Measurements from ENCODE around the gene COX8A.
"Not testable (repeated sequence)": the region's sequence is repeated elsewhere in the genome, so short reads cannot be mapped to it uniquely, and the experiment has no call there.

The COX8A gene

GRCh38 chr11:63970902-63971301, 3.5 kb upstream of the COX8A start:
- no peak for DNase-seq

GRCh38 chr11:63973912-63974258, 535 bp upstream of the COX8A start:
- DNase-seq, result not testable (repeated sequence)

- no peak for DNase-seq
Measured at GRCh38 chr11:63978551-63979239, 4.3 kb downstream of the COX8A start.

DNA sequence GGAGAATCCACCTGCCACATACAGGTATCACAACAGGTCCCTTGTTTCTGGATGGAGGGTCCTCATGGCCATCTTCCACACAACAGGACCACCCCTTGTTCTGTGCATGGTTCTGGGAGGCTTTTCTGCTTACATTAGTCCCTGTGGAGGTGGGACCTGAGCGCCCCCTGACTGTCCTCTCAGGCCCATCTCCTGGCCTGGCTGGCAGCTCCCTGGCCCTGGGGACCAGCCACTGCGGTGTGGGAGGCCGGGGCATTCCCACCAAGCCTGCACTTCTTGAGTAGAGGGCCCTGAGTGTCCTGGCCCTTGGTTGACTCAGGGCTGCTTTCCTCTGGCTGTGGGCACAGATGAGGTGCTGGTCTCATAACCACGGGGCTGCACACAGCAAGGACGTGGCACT, 5.0 kb downstream of the COX8A start:
- DNase-seq, result no peak

- DNase-seq, result no peak
Measured at GRCh38 chr11:63985812-63986155, 11.4 kb downstream of the COX8A start.

GRCh38 chr11:63986156-63986931, 11.9 kb downstream of the COX8A start, which contains the start of gene OTUB1:
Gene OTUB1 (plus strand): TSS chr11:63986438. CDS start chr11:63986457, 19 bp downstream.
- DNase-seq, result peak; percentile 88

- DNase-seq, result no peak
Measured at GRCh38 chr11:63986932-63987513, 12.6 kb downstream of the COX8A start.

GRCh38 chr11:63991558-63991957, 17.1 kb downstream of the COX8A start:
- no peak for DNase-seq

- no peak for DNase-seq
Measured at GRCh38 chr11:63993100-63993499, 18.7 kb downstream of the COX8A start.

DNA sequence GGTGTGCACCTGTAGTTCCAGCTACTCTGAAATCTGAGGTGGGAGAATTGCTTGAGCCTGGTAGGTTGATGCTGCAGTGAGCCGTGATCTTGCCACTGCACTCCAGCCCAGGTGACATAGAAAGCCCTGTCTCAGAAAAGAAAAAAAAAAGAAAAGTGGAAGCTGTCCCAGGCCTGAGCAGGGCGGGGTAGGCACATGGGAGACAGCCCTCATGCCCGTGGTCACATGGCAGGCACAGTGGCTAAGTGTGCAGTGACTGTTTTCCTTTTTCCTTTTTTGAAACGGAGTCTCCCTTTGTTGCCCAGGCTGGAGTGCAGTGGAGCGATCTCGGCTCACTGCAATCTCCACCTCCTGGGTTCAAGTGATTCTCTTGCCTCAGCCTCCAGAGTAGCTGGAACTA, 19.6 kb downstream of the COX8A start:
- DNase-seq, result no peak

GRCh38 chr11:63996512-63996911, 22.1 kb downstream of the COX8A start:
- no peak for DNase-seq

GRCh38 chr11:63997104-63997700, 22.8 kb downstream of the COX8A start:
- no peak for DNase-seq

- no peak for DNase-seq
Measured at GRCh38 chr11:63997801-63998337, 23.4 kb downstream of the COX8A start.

- no peak for DNase-seq
Measured at GRCh38 chr11:63998558-63999348, 24.3 kb downstream of the COX8A start.

GRCh38 chr11:63999349-64000025, 25.1 kb downstream of the COX8A start:
- DNase-seq, result peak; percentile 37

DNA sequence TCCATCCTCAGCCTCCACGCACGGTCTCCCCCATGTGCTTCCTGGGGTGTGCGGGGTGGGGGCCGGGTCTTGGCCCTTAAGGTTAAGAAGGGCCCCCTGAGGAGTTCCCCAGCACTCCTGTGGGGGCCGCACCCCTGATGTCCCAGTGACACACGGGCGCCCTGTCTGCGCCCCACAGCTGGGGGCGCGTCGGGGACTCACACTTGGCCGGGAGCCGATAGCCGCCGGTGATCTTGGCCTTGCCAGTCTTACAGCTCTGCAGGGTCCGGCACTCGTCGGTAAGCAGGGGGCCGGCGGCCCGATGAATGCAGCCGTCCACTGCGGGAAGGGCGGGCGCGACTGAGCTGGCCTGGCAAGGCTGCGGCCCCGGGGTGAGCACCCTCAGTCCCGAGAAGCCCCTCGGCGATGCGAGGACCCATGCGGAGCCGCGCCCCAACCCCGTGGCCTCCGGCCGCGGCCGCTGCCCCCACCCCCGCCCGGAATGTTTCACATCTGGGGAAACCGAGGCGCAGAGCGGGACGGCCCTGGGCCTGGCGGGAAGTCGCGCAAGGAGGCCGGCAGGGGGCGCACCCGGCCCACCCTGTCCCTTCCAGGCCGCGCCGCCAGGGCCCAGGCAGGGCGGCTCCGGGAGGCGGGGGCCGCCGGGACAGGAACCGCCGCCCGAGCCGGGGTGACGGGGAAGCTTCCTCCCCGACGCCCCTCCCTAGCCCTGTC, 25.8 kb downstream of the COX8A start:
- peak; percentile 78 for DNase-seq

- DNase-seq, result no peak
Measured at GRCh38 chr11:64000740-64001483, 26.5 kb downstream of the COX8A start.

- DNase-seq, result peak; percentile 19
Measured at GRCh38 chr11:64001484-64002420, 27.3 kb downstream of the COX8A start.
